ENCODE data around the gene UBE2I.
"Not testable (repeated sequence)": the region's sequence is repeated elsewhere in the genome, so short reads cannot be mapped to it uniquely, and the experiment has no call there.

The UBE2I gene

GRCh38 chr16:1293921-1294656, 15.3 kb upstream of the UBE2I start:
- no peak for DNase-seq

GRCh38 chr16:1295465-1295864, 14.0 kb upstream of the UBE2I start:
- DNase-seq, result no peak

- DNase-seq, result not testable (repeated sequence)
Measured at GRCh38 chr16:1296688-1297017, 12.8 kb upstream of the UBE2I start.

- DNase-seq, result no peak
Measured at GRCh38 chr16:1297018-1297696, 12.3 kb upstream of the UBE2I start.

GRCh38 chr16:1298406-1298805, 11.0 kb upstream of the UBE2I start:
- no peak for DNase-seq

- DNase-seq, result no peak
Measured at GRCh38 chr16:1299012-1299867, 10.2 kb upstream of the UBE2I start.

GRCh38 chr16:1299868-1300203, 9.6 kb upstream of the UBE2I start:
- no peak for DNase-seq

- DNase-seq, result no peak
Measured at GRCh38 chr16:1300664-1301476, 8.6 kb upstream of the UBE2I start.

- DNase-seq, result no peak
Measured at GRCh38 chr16:1301562-1301961, 7.9 kb upstream of the UBE2I start.

- DNase-seq, result no peak
Measured at GRCh38 chr16:1305823-1306222, 3.6 kb upstream of the UBE2I start.

GRCh38 chr16:1306334-1306733, 3.1 kb upstream of the UBE2I start:
- DNase-seq, result no peak

GRCh38 chr16:1308036-1308976, 1.1 kb upstream of the UBE2I start:
- no peak for DNase-seq

GRCh38 chr16:1309888-1310831, 724 bp downstream of the UBE2I start:
- no peak for DNase-seq

GRCh38 chr16:1310832-1311200, 1.4 kb downstream of the UBE2I start:
- no peak for DNase-seq

GRCh38 chr16:1311212-1311737, 1.8 kb downstream of the UBE2I start:
- no peak for DNase-seq

- DNase-seq, result no peak
Measured at GRCh38 chr16:1311738-1312466, 2.5 kb downstream of the UBE2I start.

GRCh38 chr16:1312467-1312816, 3.0 kb downstream of the UBE2I start:
- DNase-seq, result no peak

- no peak for DNase-seq
Measured at GRCh38 chr16:1312903-1313302, 3.5 kb downstream of the UBE2I start.

- no peak for DNase-seq
Measured at GRCh38 chr16:1313721-1314369, 4.4 kb downstream of the UBE2I start.
